A673 (cell line): Measurements from ENCODE around the gene ZBTB25.

ENCODE experiments used
- EZH2 ChIP-seq: fragments of 200-600 bp; sonication (generic); IDR thresholded peaks from 2 replicates; pipeline ENCODE4 v1.6.1; 2017; ENCODE audit warnings: borderline replicate concordance, low read depth, mild to moderate bottlenecking, mixed read lengths, antibody characterized with exemption, low read length; ENCODE audit not compliant: poor library complexity, severe bottlenecking
- TF ChIP-seq, protein P1 (sequence below): fragments of 300-800, 200-600 bp; sonication (generic); conservative IDR thresholded peaks from 2 replicates; pipeline ENCODE4 v1.5.1; 2017; ENCODE audit warnings: low read depth, mild to moderate bottlenecking, antibody characterized with exemption, low read length, moderate library complexity, mixed read lengths

DNA sequence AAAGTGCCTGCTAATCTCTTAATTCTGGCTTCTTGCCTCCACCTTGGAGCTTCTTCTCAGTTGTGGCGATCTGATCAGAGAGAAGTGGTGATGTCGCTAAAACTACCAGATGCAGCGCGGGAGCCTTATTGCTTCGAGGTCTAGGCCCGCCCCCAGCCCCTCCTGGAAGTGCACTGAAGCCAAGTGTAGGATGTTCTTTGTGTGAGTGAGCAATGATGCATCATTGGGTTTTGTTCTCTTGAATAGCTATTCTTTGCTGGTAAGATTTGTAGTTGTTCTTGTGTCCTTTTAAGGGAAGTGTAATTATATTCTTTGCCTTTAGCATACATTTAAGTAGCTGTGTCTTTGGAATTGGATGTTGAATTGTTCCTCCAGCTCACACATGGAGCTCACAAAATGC lies 79.7 kb downstream of the ZBTB25 start:
- TF ChIP-seq, protein P1, sequence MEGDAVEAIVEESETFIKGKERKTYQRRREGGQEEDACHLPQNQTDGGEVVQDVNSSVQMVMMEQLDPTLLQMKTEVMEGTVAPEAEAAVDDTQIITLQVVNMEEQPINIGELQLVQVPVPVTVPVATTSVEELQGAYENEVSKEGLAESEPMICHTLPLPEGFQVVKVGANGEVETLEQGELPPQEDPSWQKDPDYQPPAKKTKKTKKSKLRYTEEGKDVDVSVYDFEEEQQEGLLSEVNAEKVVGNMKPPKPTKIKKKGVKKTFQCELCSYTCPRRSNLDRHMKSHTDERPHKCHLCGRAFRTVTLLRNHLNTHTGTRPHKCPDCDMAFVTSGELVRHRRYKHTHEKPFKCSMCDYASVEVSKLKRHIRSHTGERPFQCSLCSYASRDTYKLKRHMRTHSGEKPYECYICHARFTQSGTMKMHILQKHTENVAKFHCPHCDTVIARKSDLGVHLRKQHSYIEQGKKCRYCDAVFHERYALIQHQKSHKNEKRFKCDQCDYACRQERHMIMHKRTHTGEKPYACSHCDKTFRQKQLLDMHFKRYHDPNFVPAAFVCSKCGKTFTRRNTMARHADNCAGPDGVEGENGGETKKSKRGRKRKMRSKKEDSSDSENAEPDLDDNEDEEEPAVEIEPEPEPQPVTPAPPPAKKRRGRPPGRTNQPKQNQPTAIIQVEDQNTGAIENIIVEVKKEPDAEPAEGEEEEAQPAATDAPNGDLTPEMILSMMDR: no peak
- no peak for TF ChIP-seq EZH2
